ENCODE results near the gene DPM2.

GRCh38 chr9:127920794-127921193 lies 16.9 kb downstream of the DPM2 start:
- TF ChIP-seq CTCF (IDR thresholded peaks at IDR 0.05; ENCODE audit: low read depth, low read length, poor library complexity, severe bottlenecking): no peak
- no peak for TF ChIP-seq EZH2phosphoT487 (IDR thresholded peaks at IDR 0.05; ENCODE audit: borderline replicate concordance, low read length)

Data from DOHH2 (cell line).